T-cell (primary cell): Measurements from ENCODE around the gene PDXDC1. TPM values are rescaled to one million over a fixed set of nuclear protein-coding genes. Genes with fewer than 3 reads are reported as not detected.
"Not testable (repeated sequence)": the region's sequence is repeated elsewhere in the genome, so short reads cannot be mapped to it uniquely, and the experiment has no call there.

Experiments used
- ATAC-seq, 4 experiments: fragments of 200-7000 bp in 3 of 4; fragments of 150-1000 bp in 1 of 4; cut with Tn5 transposase; replicated peaks in 1 of 4; 1 replicate in 3 of 4; 2 replicates in 1 of 4; pipeline ENCODE4 v1.10.0; 2021; ENCODE audit warnings: moderate library complexity in 3 of 4, mild to moderate bottlenecking in 2 of 4, moderate number of reproducible peaks in 1 of 4
- CTCF ChIA-PET, 2 donors: fragments of 300-600 bp; sonication (Branson Sonifier 250); formaldehyde crosslinking; loops; one replicate each; lab custom pipeline; 2022; ENCODE audit warnings: antibody characterized with exemption in 2 of 2; lab: Charles Lee
- POLR2A ChIA-PET, 2 donors: fragments of 300-600 bp; sonication (Branson Sonifier 250); formaldehyde crosslinking; loops; one replicate each; lab custom pipeline; 2022; ENCODE audit warnings: antibody characterized with exemption in 2 of 2; lab: Charles Lee
- DNase-seq, 35 experiments: peaks; one replicate each; pipeline versions ENCODE4 v3.0.0 to v3.0.0-alpha.2; 2013 to 2023
- H3K27ac ChIP-seq: one replicate; pipeline ENCODE4 v1.5.1; 2013; ENCODE audit warnings: low read length
- H3K27me3 ChIP-seq, 2 experiments: replicated peaks in 1 of 2; 1 replicate in 1 of 2; 2 replicates in 1 of 2; pipeline versions ENCODE4 v1.6.1 to v1.7.0; 2013; ENCODE audit warnings: low read length in 1 of 2, mixed read lengths in 1 of 2; ENCODE audit not compliant: control insufficient read depth in 2 of 2, insufficient read depth in 2 of 2; ENCODE audit errors: extremely low read depth in 1 of 2
- H3K36me3 ChIP-seq, 2 donors: 1 replicate in 1 of 2; 2 replicates in 1 of 2; pipeline versions ENCODE4 v1.6.1 to v1.7.0; 2013; ENCODE audit warnings: low read length in 1 of 2; ENCODE audit not compliant: control insufficient read depth in 2 of 2, insufficient read depth in 1 of 2; ENCODE audit errors: extremely low read depth in 1 of 2
- H3K4me1 ChIP-seq, 2 experiments: 1 replicate in 1 of 2; 2 replicates in 1 of 2; pipeline versions ENCODE4 v1.6.1 to v1.7.0; 2013; ENCODE audit warnings: low read length in 2 of 2, mixed read lengths in 1 of 2; ENCODE audit not compliant: insufficient read depth in 2 of 2, control insufficient read depth in 1 of 2; ENCODE audit errors: extremely low read depth in 1 of 2
- H3K4me3 ChIP-seq, 2 donors: 1 replicate in 1 of 2; 2 replicates in 1 of 2; pipeline versions ENCODE4 v1.5.1 to v1.7.0; 2013; ENCODE audit warnings: mild to moderate bottlenecking in 2 of 2, low read length in 1 of 2, moderate library complexity in 1 of 2; ENCODE audit not compliant: control insufficient read depth in 1 of 2; ENCODE audit errors: extremely low read depth in 1 of 2
- H3K9me3 ChIP-seq: 2 replicates; pipeline ENCODE4 v1.7.0; 2013
- H3K27ac Mint-ChIP-seq, 2 donors: one replicate each; pipeline ENCODE4 v1.8.0; 2020 to 2021; ENCODE audit warnings: mild to moderate bottlenecking in 2 of 2, mixed read lengths in 2 of 2
- H3K27me3 Mint-ChIP-seq, 2 donors: one replicate each; pipeline ENCODE4 v1.8.0; 2021 to 2022; ENCODE audit warnings: mixed read lengths in 2 of 2
- H3K36me3 Mint-ChIP-seq: one replicate; pipeline ENCODE4 v1.8.0; 2021; ENCODE audit warnings: mixed read lengths
- H3K4me1 Mint-ChIP-seq, 3 donors: one replicate each; pipeline ENCODE4 v1.8.0; 2020 to 2022; ENCODE audit warnings: mixed read lengths in 3 of 3, mild to moderate bottlenecking in 1 of 3
- H3K4me3 Mint-ChIP-seq, 3 donors: one replicate each; pipeline ENCODE4 v1.8.0; 2020 to 2022; ENCODE audit warnings: mild to moderate bottlenecking in 3 of 3, mixed read lengths in 3 of 3, moderate library complexity in 3 of 3
- H3K9me3 Mint-ChIP-seq, 3 donors: one replicate each; pipeline ENCODE4 v1.8.0; 2020 to 2022; ENCODE audit warnings: mixed read lengths in 3 of 3
- WGBS: methylation state at CpG from one replicate; pipeline ENCODE4 v1.1.5; 2013; ENCODE audit warnings: missing lambda C conversion rate; ENCODE audit not compliant: insufficient coverage; 5-methylcytosine and 5-hydroxymethylcytosine counted together
- total RNA-seq, 35 experiments: library from RNA in 6 of 35; stranded (reverse) in 6 of 35; fragments of 120-200 nt in 1 of 35; gene quantifications; one replicate each; pipeline versions ENCODE4 v1.2.1 to v1.2.4 and lab custom pipeline; 2013 to 2026

Gene PDXDC1
- total RNA-seq, 5 donors from 2014 or later (not counting 1 experiment from before 2014, with no cell fraction given) = 63.3 to 84.7 (median 72.4) TPM

DNA sequence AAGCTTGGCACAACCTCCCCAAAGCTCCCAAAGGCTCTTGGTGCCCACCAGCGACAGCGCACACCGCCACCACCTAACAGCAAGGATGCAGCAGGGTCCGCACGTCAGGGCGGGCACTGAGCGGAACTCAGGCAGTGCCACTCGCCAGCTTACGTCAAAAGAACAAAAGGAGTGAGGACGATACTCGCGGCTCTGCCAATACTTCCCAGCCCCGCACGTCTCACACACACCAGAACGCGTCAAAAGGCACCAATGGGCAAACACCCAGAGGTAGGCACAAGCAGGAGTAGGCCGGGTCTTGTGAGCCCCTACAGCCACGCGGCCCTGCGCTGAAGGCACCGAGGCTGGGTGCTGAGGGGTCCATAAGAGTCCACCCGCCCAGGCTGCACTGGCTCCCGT is 171.4 kb downstream of the PDXDC1 start:
- H3K4me3 ChIP-seq, CTCF ChIA-PET, H3K9me3 ChIP-seq, H3K27me3 Mint-ChIP-seq, DNase-seq, H3K27me3 ChIP-seq, POLR2A ChIA-PET, H3K4me1 ChIP-seq, ATAC-seq, H3K4me3 Mint-ChIP-seq, H3K27ac Mint-ChIP-seq, H3K4me1 Mint-ChIP-seq, H3K36me3 ChIP-seq, H3K9me3 Mint-ChIP-seq, H3K36me3 Mint-ChIP-seq, H3K27ac ChIP-seq: not testable (repeated sequence)
- 97% methylated on average over 15 of the region's 23 CpGs for WGBS

GRCh38 chr16:15148831-15149230 is 174.0 kb downstream of the PDXDC1 start:
- H3K9me3 Mint-ChIP-seq, H3K4me3 Mint-ChIP-seq, H3K36me3 ChIP-seq, H3K27me3 ChIP-seq, H3K27me3 Mint-ChIP-seq, H3K4me1 Mint-ChIP-seq, H3K4me1 ChIP-seq, H3K4me3 ChIP-seq, H3K36me3 Mint-ChIP-seq, DNase-seq, H3K27ac Mint-ChIP-seq, H3K27ac ChIP-seq, H3K9me3 ChIP-seq, CTCF ChIA-PET, ATAC-seq, POLR2A ChIA-PET: not testable (repeated sequence)
- WGBS = 95% methylated on average over 12 of the region's 19 CpGs

- CTCF ChIA-PET, H3K27ac Mint-ChIP-seq, H3K27ac ChIP-seq, H3K9me3 ChIP-seq, H3K27me3 Mint-ChIP-seq, DNase-seq, H3K4me3 ChIP-seq, H3K9me3 Mint-ChIP-seq, ATAC-seq, H3K36me3 Mint-ChIP-seq, H3K27me3 ChIP-seq, H3K36me3 ChIP-seq, H3K4me1 ChIP-seq, POLR2A ChIA-PET, H3K4me3 Mint-ChIP-seq, H3K4me1 Mint-ChIP-seq: not testable (repeated sequence)
- 95% methylated on average over 12 of the region's 12 CpGs for WGBS
Measured at GRCh38 chr16:15149260-15149659, 174.4 kb downstream of the PDXDC1 start.

DNA sequence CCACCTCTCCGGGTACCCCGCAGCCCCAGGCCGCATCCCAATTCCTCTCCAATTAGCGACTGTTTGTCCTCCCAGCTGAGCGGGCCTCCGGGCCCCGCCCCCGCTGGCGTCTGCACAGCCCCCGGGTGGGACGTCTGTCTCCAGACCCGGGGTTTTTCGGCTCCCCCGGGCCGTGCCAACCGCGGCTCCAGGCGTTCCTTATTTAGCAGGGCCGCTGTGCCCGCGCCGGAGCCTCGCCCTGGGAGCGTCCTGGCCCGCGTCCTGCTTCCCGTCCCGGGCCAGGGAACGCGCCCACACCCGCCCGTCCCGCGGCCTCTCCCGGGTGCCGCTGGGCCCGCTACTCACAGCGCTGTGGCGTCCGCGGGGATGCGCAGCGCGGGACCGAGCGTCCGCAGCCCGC is 179.2 kb downstream of the PDXDC1 start:
- H3K9me3 ChIP-seq, H3K4me1 Mint-ChIP-seq, H3K4me1 ChIP-seq, H3K27ac Mint-ChIP-seq, H3K27ac ChIP-seq, ATAC-seq, H3K36me3 Mint-ChIP-seq, H3K27me3 Mint-ChIP-seq, POLR2A ChIA-PET, H3K9me3 Mint-ChIP-seq, CTCF ChIA-PET, H3K27me3 ChIP-seq, H3K36me3 ChIP-seq: not testable (repeated sequence)
- WGBS = no CpG with 5 or more reads among the region's 48 CpGs
- H3K4me3 Mint-ChIP-seq = peak overlapping the region; percentile 37 to 40 (median 39)
- peak overlapping the region in 1 of 2 donors; percentile 34 for H3K4me3 ChIP-seq
- peak in 21 of 35 experiments; percentile 6 to 37 (median 22) for DNase-seq

GRCh38 chr16:15154650-15155562 is 180.1 kb downstream of the PDXDC1 start:
- POLR2A ChIA-PET, H3K9me3 ChIP-seq, CTCF ChIA-PET, H3K36me3 Mint-ChIP-seq, H3K36me3 ChIP-seq, H3K27ac ChIP-seq, H3K27me3 ChIP-seq, H3K9me3 Mint-ChIP-seq, H3K27me3 Mint-ChIP-seq, H3K4me1 ChIP-seq, H3K4me1 Mint-ChIP-seq: not testable (repeated sequence)
- peak; percentile 55 to 91 (median 80) for DNase-seq
- H3K4me3 Mint-ChIP-seq = peak overlapping the region; percentile 66 to 71 (median 71)
- peak overlapping the region; percentile 27 to 44 for H3K27ac Mint-ChIP-seq
- peak overlapping the region in 1 of 2 donors; percentile 12 for H3K4me3 ChIP-seq
- peak; percentile 90 to 98 (median 94) for ATAC-seq
- under 1% methylated on average over 39 of the region's 80 CpGs for WGBS

- H3K36me3 Mint-ChIP-seq, DNase-seq, CTCF ChIA-PET, H3K4me1 ChIP-seq, H3K9me3 ChIP-seq, H3K27me3 ChIP-seq, H3K4me3 Mint-ChIP-seq, H3K27ac Mint-ChIP-seq, H3K4me3 ChIP-seq, H3K27me3 Mint-ChIP-seq, H3K36me3 ChIP-seq, H3K9me3 Mint-ChIP-seq, H3K4me1 Mint-ChIP-seq, POLR2A ChIA-PET, H3K27ac ChIP-seq, ATAC-seq: not testable (repeated sequence)
- no CpG with 5 or more reads among the region's 8 CpGs for WGBS
Measured at GRCh38 chr16:15157644-15158043, 182.8 kb downstream of the PDXDC1 start.
